Brain microvascular endothelial cell (primary cell): Measurements from ENCODE around the gene RNF151.
"Not testable (repeated sequence)": the region's sequence is repeated elsewhere in the genome, so short reads cannot be mapped to it uniquely, and the experiment has no call there.

ENCODE experiments used
- DNase-seq: peaks from one replicate; pipeline ENCODE4 v3.0.0-alpha.2; 2020
- H3K27ac ChIP-seq: fragments of 250-450 bp; sonication (Bioruptor Pico); 2 replicates; pipeline ENCODE4 v1.5.1; 2020; ENCODE audit warnings: mild to moderate bottlenecking, moderate library complexity
- H3K27me3 ChIP-seq: fragments of 250-450 bp; sonication (Bioruptor Pico); replicated peaks from 2 replicates; pipeline ENCODE4 v1.5.1; 2020; ENCODE audit warnings: mild to moderate bottlenecking
- H3K36me3 ChIP-seq: fragments of 250-450 bp; sonication (Bioruptor Pico); replicated peaks from 2 replicates; pipeline ENCODE4 v1.5.1; 2020; ENCODE audit warnings: mild to moderate bottlenecking
- H3K4me3 ChIP-seq: 2 replicates; pipeline ENCODE4 v1.5.1; 2011; ENCODE audit warnings: low read depth, mild to moderate bottlenecking, control low read depth, low read length, moderate library complexity
- in situ Hi-C: cut with HindIII; loops from 2 replicates; pipeline ENCODE4 v1.10.0; 2017; ENCODE audit warnings: low sequenced_read_pairs, low pct_ligation_motif_present
- TF ChIP-seq, protein P1 (sequence below): IDR thresholded peaks from 2 replicates; pipeline ENCODE4 v1.5.1; 2011; ENCODE audit warnings: low read depth, mild to moderate bottlenecking, moderate library complexity, low read length, control low read depth, inconsistent platforms; ENCODE audit errors: missing control alignments

The RNF151 gene

DNA sequence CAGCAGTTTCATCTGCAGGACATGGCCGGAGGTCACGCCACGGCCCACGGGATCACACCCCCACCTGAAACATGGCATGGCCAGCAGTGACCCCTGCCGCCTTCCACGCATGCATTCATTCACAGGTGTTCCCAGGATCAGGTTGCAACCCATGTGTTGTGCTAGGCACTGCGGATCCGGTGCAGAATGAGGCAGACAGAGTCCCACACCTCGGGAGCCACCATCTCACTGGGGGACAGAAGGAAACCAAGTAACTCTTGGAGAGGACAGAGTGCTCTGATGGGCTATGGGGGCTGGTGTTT lies 19.3 kb upstream of the RNF151 start:
- Histone ChIP-seq H3K4me3 (no peak overlapping the region), H3K36me3 (no peaks in the 10 kb centered on the region), H3K27ac (no peak overlapping the region), H3K27me3 (no peaks in the 10 kb centered on the region)
- in situ Hi-C loops, result no loop called here
- no peak for DNase-seq
- TF ChIP-seq, protein P1, sequence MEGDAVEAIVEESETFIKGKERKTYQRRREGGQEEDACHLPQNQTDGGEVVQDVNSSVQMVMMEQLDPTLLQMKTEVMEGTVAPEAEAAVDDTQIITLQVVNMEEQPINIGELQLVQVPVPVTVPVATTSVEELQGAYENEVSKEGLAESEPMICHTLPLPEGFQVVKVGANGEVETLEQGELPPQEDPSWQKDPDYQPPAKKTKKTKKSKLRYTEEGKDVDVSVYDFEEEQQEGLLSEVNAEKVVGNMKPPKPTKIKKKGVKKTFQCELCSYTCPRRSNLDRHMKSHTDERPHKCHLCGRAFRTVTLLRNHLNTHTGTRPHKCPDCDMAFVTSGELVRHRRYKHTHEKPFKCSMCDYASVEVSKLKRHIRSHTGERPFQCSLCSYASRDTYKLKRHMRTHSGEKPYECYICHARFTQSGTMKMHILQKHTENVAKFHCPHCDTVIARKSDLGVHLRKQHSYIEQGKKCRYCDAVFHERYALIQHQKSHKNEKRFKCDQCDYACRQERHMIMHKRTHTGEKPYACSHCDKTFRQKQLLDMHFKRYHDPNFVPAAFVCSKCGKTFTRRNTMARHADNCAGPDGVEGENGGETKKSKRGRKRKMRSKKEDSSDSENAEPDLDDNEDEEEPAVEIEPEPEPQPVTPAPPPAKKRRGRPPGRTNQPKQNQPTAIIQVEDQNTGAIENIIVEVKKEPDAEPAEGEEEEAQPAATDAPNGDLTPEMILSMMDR, result no peak

DNA sequence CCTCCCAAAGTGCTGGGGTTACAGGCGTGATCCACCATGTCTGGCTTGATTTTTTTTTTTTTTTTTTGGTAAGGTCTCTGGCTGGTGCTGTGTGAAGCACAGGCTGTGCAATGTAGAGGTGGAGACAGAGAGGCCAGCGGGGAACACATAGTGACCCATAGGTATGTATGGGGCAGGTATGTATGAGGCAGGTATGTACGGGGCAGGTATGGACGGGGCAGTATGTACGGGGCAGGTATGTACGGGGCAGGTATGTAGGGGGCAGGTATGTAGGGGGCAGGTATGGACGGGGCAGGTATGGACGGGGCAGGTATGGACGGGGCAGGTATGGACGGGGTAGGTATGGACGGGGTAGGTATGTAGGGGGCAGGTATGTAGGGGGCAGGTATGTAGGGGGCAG lies 17.1 kb upstream of the RNF151 start:
- no peaks in the 10 kb centered on the region for H3K36me3 ChIP-seq
- no peak for DNase-seq
- no peak overlapping the region for H3K4me3 ChIP-seq
- TF ChIP-seq, protein P1, result no peak
- in situ Hi-C loops, result no loop called here
- H3K27me3 ChIP-seq, result no peaks in the 10 kb centered on the region
- no peak overlapping the region for H3K27ac ChIP-seq

DNA sequence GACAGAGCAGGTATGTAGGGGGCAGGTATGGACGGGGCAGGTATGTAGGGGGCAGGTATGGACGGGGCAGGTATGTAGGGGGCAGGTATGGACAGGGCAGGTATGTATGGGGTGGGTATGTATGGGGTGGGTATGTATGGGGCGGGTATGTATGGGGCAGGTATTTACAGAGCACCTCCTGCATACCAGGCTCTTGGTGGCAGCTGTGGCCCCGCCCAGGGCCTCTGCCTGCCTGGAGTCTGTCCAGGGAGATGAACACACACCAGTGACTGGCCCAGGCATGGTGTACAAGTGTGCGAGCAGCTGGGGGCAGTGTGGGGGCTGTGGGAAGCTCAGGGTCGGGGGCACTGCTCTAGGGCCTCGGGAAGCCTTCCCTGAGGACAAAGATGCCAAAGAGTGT lies 16.6 kb upstream of the RNF151 start:
- H3K27ac ChIP-seq, result no peak overlapping the region
- H3K4me3 ChIP-seq, result no peak overlapping the region
- in situ Hi-C loops, result no loop called here

DNA sequence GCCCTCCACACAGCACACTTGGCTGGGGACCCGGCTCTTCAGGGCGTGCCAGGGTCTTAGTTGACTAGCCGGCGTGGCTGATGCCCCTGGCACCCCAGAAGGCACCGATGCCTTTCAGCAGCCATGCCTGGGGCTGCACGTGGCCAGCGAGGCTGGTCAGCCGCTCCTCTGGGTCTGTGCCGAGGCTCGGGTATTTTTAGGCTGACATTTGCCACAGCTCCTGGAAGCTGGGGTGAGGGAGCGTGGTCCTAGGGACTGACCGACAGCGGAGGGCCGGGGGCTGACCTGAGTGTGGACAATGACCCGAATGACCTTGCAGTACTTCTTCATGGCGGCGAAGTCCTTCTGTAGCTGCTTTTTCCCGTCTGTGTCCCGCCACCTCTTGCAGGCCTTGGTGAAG lies 16.1 kb upstream of the RNF151 start:
- H3K27ac ChIP-seq, result no peak overlapping the region
- no peak overlapping the region for H3K4me3 ChIP-seq
- no peak for DNase-seq
- TF ChIP-seq, protein P1, result no peak
- no peaks in the 10 kb centered on the region for H3K36me3 ChIP-seq
- no peaks in the 10 kb centered on the region for H3K27me3 ChIP-seq
- in situ Hi-C loops, result no loop called here

More for the DNA sequence above, 16.6 kb upstream of the RNF151 start:
- DNase-seq, result no peak
- Histone ChIP-seq H3K27me3 (no peaks in the 10 kb centered on the region), H3K36me3 (no peaks in the 10 kb centered on the region)
- TF ChIP-seq, protein P1, result no peak

DNA sequence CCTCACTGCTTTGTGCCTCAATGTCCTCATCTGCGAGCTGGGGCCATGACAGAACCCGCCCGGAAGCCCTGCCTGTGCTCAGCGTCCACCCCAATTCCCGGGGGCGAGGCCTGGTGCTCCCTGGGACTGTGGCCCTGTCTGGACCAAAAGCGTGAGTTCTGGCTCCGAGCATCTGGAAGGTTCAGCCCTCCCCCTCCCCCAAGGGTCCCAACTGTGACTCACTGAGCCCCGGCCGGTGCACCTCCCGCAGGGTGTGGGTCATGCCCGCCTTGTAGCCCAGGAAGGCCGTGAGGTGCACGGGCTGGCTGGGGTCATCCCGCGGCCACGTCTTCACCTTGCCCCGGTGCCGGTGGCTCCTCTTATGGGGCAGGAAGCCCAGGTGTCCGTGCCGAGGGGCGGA lies 12.9 kb upstream of the RNF151 start:
- in situ Hi-C loops, result no loop called here
- no peaks in the 10 kb centered on the region for H3K36me3 ChIP-seq
- H3K4me3 ChIP-seq, result no peak overlapping the region
- no peak overlapping the region for H3K27ac ChIP-seq
- no peaks in the 10 kb centered on the region for H3K27me3 ChIP-seq
- no peak for DNase-seq
- TF ChIP-seq, protein P1, result no peak

DNA sequence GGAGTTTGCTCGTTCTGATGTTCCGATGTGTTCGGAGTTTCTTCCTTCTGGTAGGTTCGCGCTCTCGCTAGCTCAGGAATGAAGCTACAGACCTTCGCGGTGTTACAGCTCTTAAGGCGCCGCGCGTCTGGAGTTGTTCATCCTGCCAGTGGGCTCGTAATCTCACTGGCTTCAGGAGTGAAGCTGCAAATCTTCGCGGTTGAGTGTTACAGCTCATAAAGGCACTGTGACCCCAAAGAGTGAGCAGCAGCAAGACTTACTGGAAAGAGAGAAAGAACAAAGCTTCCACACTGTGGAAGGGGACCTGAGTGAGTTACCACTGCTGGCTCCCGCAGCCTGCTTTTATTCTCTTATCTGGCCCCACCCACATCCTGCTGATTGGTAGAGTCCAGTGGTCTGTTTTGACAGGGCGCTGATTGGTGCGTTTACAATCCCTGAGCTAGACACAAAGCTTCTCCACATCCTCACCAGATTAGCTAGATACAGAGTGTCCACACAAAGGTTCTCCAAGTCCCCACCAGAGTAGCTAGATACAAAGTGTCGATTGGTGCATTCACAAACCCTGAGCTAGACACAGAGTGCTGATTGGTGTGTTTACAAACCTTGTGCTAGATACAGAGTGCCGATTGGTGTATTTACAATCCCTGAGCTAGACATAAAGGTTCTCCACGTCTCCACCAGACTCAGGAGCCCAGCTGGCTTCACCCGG lies 9.1 kb upstream of the RNF151 start:
- H3K36me3 ChIP-seq, result peaks cover 15% of the 10 kb centered on the region
- H3K4me3 ChIP-seq, DNase-seq, H3K27ac ChIP-seq, in situ Hi-C loops, H3K27me3 ChIP-seq: not testable (repeated sequence)

DNA sequence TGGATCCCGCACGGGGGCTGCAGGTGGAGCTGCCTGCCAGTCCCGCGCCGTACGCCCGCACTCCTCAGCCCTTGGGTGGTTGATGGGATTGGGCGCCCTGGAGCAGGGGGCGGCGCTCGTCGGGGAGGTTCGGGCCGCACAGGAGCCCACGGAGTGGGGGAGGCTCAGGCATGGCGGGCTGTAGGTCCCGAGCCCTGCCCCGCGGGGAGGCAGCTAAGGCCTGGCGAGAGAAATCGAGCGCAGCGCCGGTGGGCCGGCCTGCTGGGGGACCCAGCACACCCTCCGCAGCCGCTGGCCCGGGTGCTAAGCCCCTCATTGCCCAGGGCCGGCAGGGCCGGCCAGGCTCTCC lies 8.5 kb upstream of the RNF151 start:
- not testable (repeated sequence) for H3K4me3 ChIP-seq

More for the DNA sequence above, 8.5 kb upstream of the RNF151 start:
- H3K36me3 ChIP-seq, result peaks cover 20% of the 10 kb centered on the region
- in situ Hi-C loops, H3K27me3 ChIP-seq, DNase-seq, H3K27ac ChIP-seq: not testable (repeated sequence)
